Adrenal gland (tissue), 5 donors: ENCODE data around the gene OLAH.

ENCODE experiments used
- CTCF ChIP-seq, 6 experiments: fragments of 450-650 bp in 4 of 6; fragments of 200-600 bp in 2 of 6; sonication (generic) in 1 of 6; IDR thresholded peaks; 1 replicate in 5 of 6; 2 replicates in 1 of 6; pipeline versions ENCODE4 v1.5.1 to v1.8.0; 2016 to 2021; ENCODE audit warnings: antibody characterized with exemption in 6 of 6, mild to moderate bottlenecking in 2 of 6, moderate library complexity in 1 of 6
- POLR2A ChIP-seq, 2 donors: fragments of 450-650 bp; IDR thresholded peaks; one replicate each; pipeline ENCODE4 v1.6.1; 2017; ENCODE audit warnings: antibody characterized with exemption in 2 of 2, mild to moderate bottlenecking in 2 of 2, moderate library complexity in 1 of 2
- donor health status: DM: no; HTN: no; CAD: no.

GRCh38 chr10:15049533-15049932 is 5.8 kb downstream of the OLAH start:
- TF ChIP-seq CTCF (IDR thresholded peaks at IDR 0.05) (no peak), POLR2A (IDR thresholded peaks at IDR 0.05) (no peak)
